Bladder microvascular endothelial cell (primary cell): ENCODE data around the gene TRAIP. TPM values are rescaled to one million over a fixed set of nuclear protein-coding genes. Genes with fewer than 3 reads are reported as not detected.

Experiments used
- total RNA-seq: library from RNA; depleted of rRNA; stranded (reverse); fragments of >200 nt; gene quantifications from 2 replicates; pipeline ENCODE4 v1.2.3, GENCODE V29; 2014

TRAIP gene, protein sequence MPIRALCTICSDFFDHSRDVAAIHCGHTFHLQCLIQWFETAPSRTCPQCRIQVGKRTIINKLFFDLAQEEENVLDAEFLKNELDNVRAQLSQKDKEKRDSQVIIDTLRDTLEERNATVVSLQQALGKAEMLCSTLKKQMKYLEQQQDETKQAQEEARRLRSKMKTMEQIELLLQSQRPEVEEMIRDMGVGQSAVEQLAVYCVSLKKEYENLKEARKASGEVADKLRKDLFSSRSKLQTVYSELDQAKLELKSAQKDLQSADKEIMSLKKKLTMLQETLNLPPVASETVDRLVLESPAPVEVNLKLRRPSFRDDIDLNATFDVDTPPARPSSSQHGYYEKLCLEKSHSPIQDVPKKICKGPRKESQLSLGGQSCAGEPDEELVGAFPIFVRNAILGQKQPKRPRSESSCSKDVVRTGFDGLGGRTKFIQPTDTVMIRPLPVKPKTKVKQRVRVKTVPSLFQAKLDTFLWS
- total RNA-seq: 5.2 and 6.0 TPM in 2 replicates

DNA sequence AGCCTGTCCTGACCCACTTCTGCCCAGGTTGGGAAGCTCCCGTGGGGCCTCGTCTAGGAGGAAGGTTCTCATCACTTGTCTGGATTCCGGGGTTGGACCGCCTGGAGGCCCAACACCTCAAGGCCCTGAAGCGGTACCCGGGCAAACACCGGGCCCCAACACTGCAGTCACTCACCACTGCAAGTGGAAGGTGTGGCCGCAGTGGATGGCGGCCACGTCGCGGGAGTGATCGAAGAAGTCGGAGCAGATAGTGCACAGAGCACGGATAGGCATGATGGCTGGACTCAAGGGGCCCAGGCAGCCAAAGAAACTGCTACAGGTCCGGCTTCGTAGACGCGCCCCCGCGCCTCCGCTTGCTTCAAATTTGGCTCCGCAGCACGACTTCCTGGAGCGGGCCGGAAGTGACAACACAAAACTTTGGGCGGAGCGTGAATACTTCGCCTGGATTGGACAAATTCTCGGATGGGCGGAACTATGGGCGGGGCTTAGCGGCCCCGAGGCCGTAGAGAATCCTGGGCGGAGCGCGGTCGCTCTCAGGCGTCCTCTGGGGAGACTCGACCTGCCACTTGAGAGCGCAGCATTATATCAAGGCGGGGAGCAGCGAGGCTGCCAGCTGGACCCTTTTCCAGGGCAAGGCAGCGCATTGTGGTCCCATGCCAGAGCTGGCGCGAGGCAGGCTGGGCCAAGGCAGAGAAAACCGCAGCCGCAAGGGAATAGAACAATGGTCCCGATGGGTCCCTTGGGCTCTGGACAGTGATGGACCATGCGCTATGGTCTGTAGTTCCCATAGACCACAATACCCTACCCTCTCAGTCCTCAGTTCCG, at the start of gene TRAIP:
TSS of gene TRAIP (minus strand) at position 384 of the 825 bp plus-strand sequence. CDS start at position 273, 111 bp downstream.

DNA sequence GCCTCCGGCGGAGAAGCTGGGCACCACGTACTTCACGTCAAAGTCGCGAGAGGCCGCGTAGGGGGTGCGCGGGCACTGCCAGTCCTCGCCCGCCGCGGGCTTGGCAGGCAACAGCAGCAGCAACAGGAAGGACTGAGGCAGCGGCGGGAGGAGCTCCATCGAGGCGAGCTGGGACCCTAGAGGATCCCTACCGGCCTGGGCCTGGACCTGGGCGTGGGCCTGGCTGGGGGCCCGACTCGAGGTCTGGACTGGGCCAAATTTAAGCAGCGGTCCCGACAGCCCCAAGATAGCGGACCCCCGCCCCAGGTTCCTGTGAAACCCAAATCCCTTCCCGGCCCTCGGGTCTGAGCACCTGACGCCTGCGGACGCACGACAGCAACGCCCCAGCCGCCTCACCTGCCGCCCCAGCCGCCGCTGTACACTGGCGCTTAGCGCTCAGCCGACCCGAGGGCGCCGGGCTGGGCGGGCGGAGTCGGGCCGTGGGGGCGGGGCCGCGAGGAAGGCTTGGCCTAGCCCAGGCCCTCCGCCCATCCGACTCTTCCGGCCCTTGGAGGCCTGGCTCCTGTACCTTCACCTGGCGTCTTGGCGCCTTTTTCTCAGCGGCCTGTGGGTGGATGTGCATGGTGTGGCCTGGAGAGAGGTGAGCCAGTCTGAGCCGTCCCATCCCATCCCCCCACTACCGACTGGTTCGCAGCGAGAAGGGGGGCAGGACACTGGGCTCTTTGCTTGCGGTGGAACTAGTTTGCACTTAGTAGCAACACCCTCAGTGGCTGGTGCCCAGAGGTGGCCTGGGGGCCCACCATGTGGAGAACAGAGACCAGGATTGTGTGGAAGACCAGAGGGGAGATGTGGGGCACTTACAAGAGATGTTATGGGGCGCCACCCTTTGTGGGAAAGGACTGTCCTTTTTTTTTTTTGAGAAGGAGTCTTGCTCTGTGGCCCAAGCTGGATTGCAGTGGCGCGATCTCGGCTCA, 47.4 kb upstream of the TRAIP start, which contains the start of gene MST1R:
TSS of gene MST1R (minus strand) at position 423 of the 974 bp plus-strand sequence. CDS start at position 159, 264 bp downstream.

DNA sequence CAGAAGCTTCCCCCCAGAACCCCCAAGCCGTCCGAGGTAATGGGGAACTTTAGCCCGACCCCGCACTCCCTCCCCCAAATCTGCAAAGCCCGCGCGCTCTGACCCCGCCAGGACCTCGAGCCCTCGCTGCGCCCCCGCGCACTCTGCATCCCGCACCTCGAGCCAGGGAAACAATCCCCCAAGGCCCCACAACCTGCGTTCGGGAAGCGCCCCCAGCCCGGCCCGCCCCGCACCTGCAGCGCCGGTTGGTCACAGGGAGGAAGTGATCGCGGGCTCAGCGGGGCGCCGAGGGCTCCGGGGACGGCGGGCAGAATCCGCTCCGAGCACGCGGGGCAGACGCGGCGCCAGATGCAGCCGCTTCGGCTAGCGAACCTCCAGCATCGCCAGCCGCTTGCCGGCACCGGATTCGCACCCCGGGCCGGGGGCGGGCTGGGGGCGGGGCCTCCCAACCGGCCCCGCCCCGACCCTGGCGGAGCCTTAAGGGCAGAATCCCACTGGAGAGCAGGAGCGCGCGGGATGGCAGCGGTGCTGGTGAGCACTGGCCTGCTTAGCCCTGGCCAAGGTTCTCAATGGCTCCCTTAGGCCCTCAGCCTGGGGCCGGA, 13.3 kb upstream of the TRAIP start, which contains the start of gene CAMKV:
TSS of gene CAMKV (minus strand) at position 382 of the 602 bp plus-strand sequence. CDS start 7,518 bp downstream, outside the sequence.

DNA sequence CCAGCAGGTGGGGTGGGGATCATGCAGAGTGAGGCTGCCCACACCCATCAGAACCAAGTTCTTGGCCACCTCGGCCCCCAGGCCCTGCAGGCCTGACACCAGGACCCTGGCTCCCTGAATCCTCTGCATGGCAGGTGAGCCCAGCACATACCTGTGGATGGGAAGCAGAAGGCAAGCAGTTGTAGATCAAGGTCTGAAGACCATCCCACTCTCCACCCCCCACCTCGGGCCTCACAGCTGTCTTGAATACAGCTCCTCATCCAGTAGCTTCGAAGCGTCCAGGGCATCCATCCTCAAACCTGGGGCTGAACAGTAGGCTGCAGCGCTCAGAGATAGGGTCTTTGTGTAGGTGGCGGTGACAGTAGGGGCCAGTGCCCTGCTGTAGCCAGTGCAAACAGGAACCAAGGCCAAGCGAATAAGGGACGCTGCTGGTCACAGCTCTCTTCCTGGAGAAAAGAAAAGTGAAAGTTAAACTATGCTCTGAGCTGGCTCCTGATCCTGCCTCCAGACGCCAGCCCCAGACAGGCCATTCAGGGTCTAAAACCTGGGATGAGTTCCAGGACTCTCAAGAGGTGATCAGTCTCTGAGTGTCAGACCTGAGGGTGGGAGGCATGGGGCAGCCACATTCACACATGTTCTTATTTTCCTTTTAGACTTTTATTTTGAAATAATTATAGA, 42.7 kb downstream of the TRAIP start, which contains the start of gene UBA7:
TSS of gene UBA7 (minus strand) at position 457 of the 678 bp plus-strand sequence. CDS start at position 291, 166 bp downstream.

DNA sequence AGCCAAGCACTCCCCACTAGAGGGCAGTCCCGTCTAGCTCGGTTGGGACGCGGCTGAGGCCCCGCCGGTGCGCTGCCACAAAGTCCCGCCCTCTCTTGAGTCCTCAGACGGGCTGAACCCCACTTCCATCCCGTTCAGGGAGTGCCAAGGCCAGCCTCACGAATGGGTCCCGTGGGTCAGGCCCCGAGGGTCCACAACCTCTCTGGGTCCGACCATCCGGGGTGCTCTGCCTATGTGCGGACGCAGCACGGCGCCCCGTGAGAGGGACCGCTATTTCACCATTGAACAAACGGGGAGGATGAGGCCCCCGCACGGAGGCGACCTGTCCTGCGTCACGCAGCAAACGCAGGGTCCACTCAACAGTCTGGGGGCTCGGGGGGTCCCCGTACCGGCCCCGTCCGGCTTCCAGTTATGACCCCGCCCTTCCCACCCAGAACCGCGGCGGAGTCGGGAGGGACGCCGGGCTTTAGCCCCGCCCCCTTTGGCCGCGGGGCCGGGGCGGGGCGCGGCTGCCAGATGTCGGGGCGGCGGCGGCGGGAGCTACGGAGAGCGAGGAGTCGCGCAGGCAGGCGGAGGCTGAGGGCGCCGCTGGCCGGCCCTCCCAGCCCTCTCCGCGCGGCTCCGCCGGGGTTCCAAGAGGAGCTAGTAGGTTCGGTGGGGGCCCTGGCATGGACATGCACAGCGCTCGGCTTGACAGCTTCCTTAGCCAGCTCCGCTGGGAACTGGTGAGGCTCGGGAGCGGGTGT, 53.5 kb downstream of the TRAIP start, which contains the start of gene INKA1:
TSS of gene INKA1 (plus strand) at position 543 of the 746 bp plus-strand sequence. CDS start at position 675, 132 bp downstream.

DNA sequence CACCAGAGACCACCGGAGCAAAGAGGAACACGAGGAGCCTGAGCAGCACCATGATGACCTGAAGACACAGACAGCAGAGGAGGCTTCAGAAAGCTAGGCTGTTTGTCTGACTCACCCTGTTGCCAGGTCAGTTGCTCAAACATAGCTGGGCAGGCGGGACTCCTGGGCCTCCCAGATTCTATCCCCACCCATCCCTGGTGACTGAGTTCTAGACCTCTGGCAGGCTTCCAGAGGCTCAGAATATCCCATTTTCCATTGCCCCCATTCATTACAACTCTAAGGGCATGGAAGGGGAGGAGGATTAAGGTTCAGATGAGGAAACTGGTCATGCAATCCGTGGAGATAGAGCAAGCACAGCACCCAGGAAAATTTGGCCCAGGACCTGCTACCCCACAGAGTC, 56.6 kb downstream of the TRAIP start, which contains the start of gene CDHR4:
TSS of gene CDHR4 (minus strand) at position 113 of the 400 bp plus-strand sequence. CDS start at position 52, 61 bp downstream.

DNA sequence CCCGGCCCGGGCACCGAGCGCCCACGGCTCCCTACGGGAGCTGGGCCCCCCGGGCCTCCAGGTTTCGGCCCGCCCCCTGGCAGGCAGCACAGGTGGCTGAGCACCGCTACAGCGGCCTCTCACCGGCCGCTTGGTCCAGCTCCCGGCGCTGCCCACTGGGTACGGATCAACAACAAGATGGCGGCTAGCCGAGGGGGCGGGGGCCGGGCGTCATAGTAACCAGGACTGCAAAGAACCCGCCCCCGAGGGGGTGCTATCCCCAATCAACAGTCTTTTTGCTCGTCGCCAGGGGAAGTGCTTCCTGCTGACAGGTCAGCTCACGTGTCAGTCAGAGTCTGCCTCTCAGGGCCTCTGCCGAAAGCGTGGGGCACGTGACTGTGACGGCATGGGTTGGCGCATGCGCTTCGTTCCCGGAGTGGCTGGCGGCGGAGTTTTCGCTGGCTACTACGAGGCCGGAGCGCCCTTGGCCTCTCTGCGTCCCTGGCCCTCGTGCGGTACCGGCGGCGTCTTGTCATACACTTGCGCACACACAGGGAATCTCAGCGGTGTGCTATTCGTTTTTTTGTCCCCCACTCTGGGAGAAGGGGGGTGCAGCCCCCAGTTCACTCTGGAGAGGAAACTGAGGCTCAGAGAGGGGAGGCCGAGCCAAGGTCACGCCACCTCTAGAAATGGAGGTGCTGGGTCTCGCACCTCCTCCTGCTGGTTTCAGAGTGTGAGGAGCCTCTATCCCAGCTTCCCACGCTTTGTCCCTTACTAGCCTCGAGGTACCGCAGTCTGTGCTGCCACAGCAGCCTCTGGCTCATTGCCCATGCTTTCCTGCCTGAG, 69.8 kb downstream of the TRAIP start, which contains the start of gene IP6K1:
TSS of gene IP6K1 (minus strand) at position 186 of the 825 bp plus-strand sequence. CDS start 38,502 bp downstream, outside the sequence.

Other genes starting within 250 kb of the TRAIP start
- gene APEH, start 182.2 kb downstream of the TRAIP start, total RNA-seq: 86.5 and 87.7 TPM in 2 replicates
- 1.1 and 4.0 TPM in 2 replicates for gene MST1, start 167.1 kb downstream of the TRAIP start, total RNA-seq
- 17.2 and 37.1 TPM in 2 replicates for gene RNF123, start 167.0 kb downstream of the TRAIP start, total RNA-seq
- not detected in 2 replicates for gene AMIGO3, start 136.9 kb downstream of the TRAIP start, total RNA-seq
- 22.8 and 39.5 TPM in 2 replicates for gene GMPPB, start 132.6 kb downstream of the TRAIP start, total RNA-seq
- 34.6 and 66.0 TPM in 2 replicates for gene IP6K1, start 70.0 kb downstream of the TRAIP start, total RNA-seq
- gene CDHR4, start 56.7 kb downstream of the TRAIP start, total RNA-seq: not detected in 2 replicates
- gene INKA1, start 53.3 kb downstream of the TRAIP start, total RNA-seq: 15.4 and 38.2 TPM in 2 replicates
- gene UBA7, start 42.6 kb downstream of the TRAIP start, total RNA-seq: 42.7 and 44.2 TPM in 2 replicates
- gene CAMKV, start 13.3 kb upstream of the TRAIP start, total RNA-seq: not detected in 2 replicates
- gene MST1R, start 47.3 kb upstream of the TRAIP start, total RNA-seq: 0.81 and 1.0 TPM in 2 replicates
- 9.4 and 16.9 TPM in 2 replicates for gene MON1A, start 73.2 kb upstream of the TRAIP start, total RNA-seq
- 25.9 and 60.7 TPM in 2 replicates for gene RBM6, start 83.6 kb upstream of the TRAIP start, total RNA-seq
- gene RBM5, start 232.4 kb upstream of the TRAIP start, total RNA-seq: 115 and 502 TPM in 2 replicates